Measurements from ENCODE around the gene DNAH14.

DNA sequence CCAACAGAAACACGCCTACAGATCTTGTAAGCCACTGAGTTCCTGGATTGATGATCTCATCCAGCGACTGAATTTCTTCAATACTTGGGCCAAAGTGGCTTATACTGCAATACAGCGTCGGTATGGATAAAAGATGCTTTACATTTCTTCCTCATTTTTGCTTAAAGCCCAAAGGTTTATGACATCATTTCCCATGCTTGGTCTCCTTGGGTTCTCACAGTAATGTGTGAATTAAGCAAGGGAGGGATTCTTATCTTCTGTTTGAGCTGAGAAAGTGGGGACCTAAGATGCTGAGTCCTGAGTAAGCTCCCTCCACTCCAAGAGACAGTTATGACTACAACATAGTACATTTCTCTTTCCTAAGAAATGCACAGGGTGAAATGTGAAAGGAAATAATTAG lies 458.9 kb downstream of the DNAH14 start:
- no peak for TF ChIP-seq GATA2 (IDR thresholded peaks at IDR 0.05; ENCODE audit: low read depth, low read length)
- no peak for TF ChIP-seq GATA3 (IDR thresholded peaks at IDR 0.05; ENCODE audit: low read depth, low read length)
